Endothelial cell (in vitro differentiated cells): ENCODE data around the gene EDA. TPM values are rescaled to one million over a fixed set of nuclear protein-coding genes. Genes with fewer than 3 reads are reported as not detected.

ENCODE experiments used
- microRNA-seq: library from miRNA; unstranded; fragments of <30 nt; microRNA quantifications from one replicate; pipeline ENCODE4, GENCODE V29; 2020; ENCODE audit not compliant: unreplicated experiment
- total RNA-seq: library from RNA; stranded (reverse); fragmentation: NEBNext Ultra II Directional; extraction: Animal tissue kit (Norgen Biotek cat#: 25700); gene quantifications from one replicate; pipeline ENCODE4 v1.2.1, GENCODE V29; 2021; ENCODE audit not compliant: unreplicated experiment

EDA gene
- total RNA-seq, 1 donor from 2014 or later = 2.3 TPM

Small RNA genes lying within 50 kb of the gene (microRNA-seq; reads per million reads assigned to microRNA genes)
- gene MIR676 = 2.8 reads per million, percentile 36 among the genes with 10 or more reads in this experiment

Other genes with a start within 250 kb of the EDA start
- 0.74 TPM for gene NALF2, start 111.8 kb upstream of the EDA start, total RNA-seq